OCI-LY1 (cell line): ENCODE measurements around the gene FBXL15.

ENCODE experiments used
- H2AFZ ChIP-seq: fragments of 200-600 bp; sonication (generic), shearing (Covaris generic); 2 replicates; pipeline ENCODE4 v1.6.0; 2014; ENCODE audit warnings: antibody characterized with exemption, mild to moderate bottlenecking, low read length
- H3F3A ChIP-seq: fragments of 200-600 bp; sonication (generic), shearing (Covaris generic); 2 replicates; pipeline ENCODE4 v1.6.0; 2014; ENCODE audit warnings: mild to moderate bottlenecking, antibody characterized with exemption, low read length, moderate library complexity; ENCODE audit not compliant: insufficient read depth
- H3K27ac ChIP-seq: fragments of 200-600 bp; sonication (generic); 2 replicates; pipeline ENCODE4 v1.5.1; 2014; ENCODE audit warnings: low read length, mixed run types, mild to moderate bottlenecking, low read depth; ENCODE audit not compliant: poor library complexity, severe bottlenecking
- H3K27me3 ChIP-seq: fragments of 200-600 bp; sonication (generic); 2 replicates; pipeline ENCODE4 v1.6.0; 2014; ENCODE audit warnings: antibody characterized with exemption, mild to moderate bottlenecking, low read length, moderate library complexity; ENCODE audit not compliant: insufficient read depth
- H3K36me3 ChIP-seq: fragments of 200-600 bp; sonication (generic); 2 replicates; pipeline ENCODE4 v1.6.1; 2014; ENCODE audit warnings: mild to moderate bottlenecking, antibody characterized with exemption, low read length, moderate library complexity, mixed read lengths; ENCODE audit not compliant: insufficient read depth
- H3K4me1 ChIP-seq: fragments of 200-600 bp; sonication (generic); 2 replicates; pipeline ENCODE4 v1.5.1; 2014; ENCODE audit warnings: mild to moderate bottlenecking, low read length, moderate library complexity; ENCODE audit not compliant: insufficient read depth, severe bottlenecking
- H3K4me2 ChIP-seq: fragments of 200-600 bp; sonication (generic), shearing (Covaris generic); 2 replicates; pipeline ENCODE4 v1.6.1; 2014; ENCODE audit warnings: low read length
- H3K4me3 ChIP-seq: fragments of 200-600 bp; sonication (generic); 2 replicates; pipeline ENCODE4 v1.5.1; 2014; ENCODE audit warnings: low read length, low read depth, mild to moderate bottlenecking, mixed read lengths; ENCODE audit not compliant: poor library complexity, severe bottlenecking
- H3K79me2 ChIP-seq: fragments of 200-600 bp; shearing (Covaris generic); 2 replicates; pipeline ENCODE4 v1.6.1; 2016; ENCODE audit warnings: mixed run types, low read length, mixed read lengths; ENCODE audit not compliant: insufficient read depth
- H3K9ac ChIP-seq: fragments of 200-600 bp; sonication (generic), shearing (Covaris generic); 2 replicates; pipeline ENCODE4 v1.6.1; 2014; ENCODE audit warnings: mild to moderate bottlenecking, low read length, mixed read lengths
- H3K9me2 ChIP-seq: fragments of 200-600 bp; sonication (generic), shearing (Covaris generic); 2 replicates; pipeline ENCODE4 v1.6.1; 2014; ENCODE audit warnings: low read depth, mild to moderate bottlenecking, low read length, mixed read lengths
- H3K9me3 ChIP-seq: fragments of 200-600 bp; shearing (Covaris generic); 2 replicates; pipeline ENCODE4 v1.6.1; 2014; ENCODE audit warnings: low read length, mixed read lengths
- H4K20me1 ChIP-seq: fragments of 200-600 bp; sonication (generic), shearing (Covaris generic); 2 replicates; pipeline ENCODE4 v1.6.0; 2016; ENCODE audit warnings: mild to moderate bottlenecking, low read length; ENCODE audit not compliant: insufficient read depth
- EZH2 ChIP-seq: fragments of 200-600 bp; sonication (generic), shearing (Covaris generic); IDR thresholded peaks from 2 replicates; pipeline ENCODE4 v1.8.0; 2017; ENCODE audit warnings: borderline replicate concordance, mixed run types, mild to moderate bottlenecking, antibody characterized with exemption, low read length, moderate library complexity, mixed read lengths
- TF ChIP-seq, protein P1 (sequence below): fragments of 200-600 bp; sonication (generic), shearing (Covaris generic); IDR thresholded peaks from 2 replicates; pipeline ENCODE4 v1.5.1; 2017; ENCODE audit warnings: mild to moderate bottlenecking, antibody characterized with exemption, low read length, moderate library complexity, mixed read lengths

Gene FBXL15

DNA sequence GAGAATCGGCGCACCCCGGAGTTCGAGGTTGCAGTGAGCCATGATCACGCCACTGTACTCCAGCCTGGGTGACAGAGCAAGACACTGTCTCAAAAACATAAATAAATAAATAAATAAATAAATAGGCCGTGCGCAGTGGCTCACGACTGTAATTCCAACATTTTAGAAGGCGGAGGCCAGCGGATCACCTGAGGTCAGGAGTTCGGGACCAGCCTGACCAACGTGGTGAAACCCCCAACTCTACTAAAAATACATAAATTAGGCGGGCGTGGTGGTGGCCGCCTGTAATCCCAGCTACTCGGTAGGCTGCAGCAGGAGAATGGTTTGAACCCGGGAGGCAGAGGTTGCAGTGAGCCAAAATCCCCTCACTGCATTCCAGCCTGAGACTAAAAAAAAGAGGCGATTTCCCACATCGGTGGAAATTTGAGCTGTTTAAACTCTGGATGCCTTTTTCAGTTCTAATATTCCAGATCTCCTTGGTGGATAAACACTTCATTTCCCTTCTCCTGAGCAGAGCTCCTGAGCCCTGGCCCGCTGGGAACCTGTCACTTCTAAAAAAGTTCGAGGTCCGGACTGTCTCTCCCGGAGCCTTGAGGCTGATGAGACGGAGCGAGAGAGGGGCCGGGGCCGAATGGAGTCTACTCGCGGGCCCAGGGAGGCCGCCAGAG, 27.1 kb upstream of the FBXL15 start:
- Histone ChIP-seq H3K36me3 (no peaks in the 10 kb centered on the region), H3K27me3 (no peaks in the 10 kb centered on the region), H3K79me2 (no peaks in the 10 kb centered on the region), H3K9ac (peak overlapping the region; percentile 73), H2AFZ (no peak overlapping the region), H3F3A (no peaks in the 10 kb centered on the region), H3K27ac (peak overlapping the region; percentile 73), H3K4me1 (peaks cover 18% of the 10 kb centered on the region), H3K9me3 (no peaks in the 10 kb centered on the region), H4K20me1 (no peaks in the 10 kb centered on the region), H3K4me3 (peak overlapping the region; percentile 79), H3K4me2 (peak overlapping the region; percentile 79), H3K9me2 (no peaks in the 10 kb centered on the region)
- TF ChIP-seq, protein P1, sequence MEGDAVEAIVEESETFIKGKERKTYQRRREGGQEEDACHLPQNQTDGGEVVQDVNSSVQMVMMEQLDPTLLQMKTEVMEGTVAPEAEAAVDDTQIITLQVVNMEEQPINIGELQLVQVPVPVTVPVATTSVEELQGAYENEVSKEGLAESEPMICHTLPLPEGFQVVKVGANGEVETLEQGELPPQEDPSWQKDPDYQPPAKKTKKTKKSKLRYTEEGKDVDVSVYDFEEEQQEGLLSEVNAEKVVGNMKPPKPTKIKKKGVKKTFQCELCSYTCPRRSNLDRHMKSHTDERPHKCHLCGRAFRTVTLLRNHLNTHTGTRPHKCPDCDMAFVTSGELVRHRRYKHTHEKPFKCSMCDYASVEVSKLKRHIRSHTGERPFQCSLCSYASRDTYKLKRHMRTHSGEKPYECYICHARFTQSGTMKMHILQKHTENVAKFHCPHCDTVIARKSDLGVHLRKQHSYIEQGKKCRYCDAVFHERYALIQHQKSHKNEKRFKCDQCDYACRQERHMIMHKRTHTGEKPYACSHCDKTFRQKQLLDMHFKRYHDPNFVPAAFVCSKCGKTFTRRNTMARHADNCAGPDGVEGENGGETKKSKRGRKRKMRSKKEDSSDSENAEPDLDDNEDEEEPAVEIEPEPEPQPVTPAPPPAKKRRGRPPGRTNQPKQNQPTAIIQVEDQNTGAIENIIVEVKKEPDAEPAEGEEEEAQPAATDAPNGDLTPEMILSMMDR, result peak; percentile 61
- TF ChIP-seq EZH2, result no peak

DNA sequence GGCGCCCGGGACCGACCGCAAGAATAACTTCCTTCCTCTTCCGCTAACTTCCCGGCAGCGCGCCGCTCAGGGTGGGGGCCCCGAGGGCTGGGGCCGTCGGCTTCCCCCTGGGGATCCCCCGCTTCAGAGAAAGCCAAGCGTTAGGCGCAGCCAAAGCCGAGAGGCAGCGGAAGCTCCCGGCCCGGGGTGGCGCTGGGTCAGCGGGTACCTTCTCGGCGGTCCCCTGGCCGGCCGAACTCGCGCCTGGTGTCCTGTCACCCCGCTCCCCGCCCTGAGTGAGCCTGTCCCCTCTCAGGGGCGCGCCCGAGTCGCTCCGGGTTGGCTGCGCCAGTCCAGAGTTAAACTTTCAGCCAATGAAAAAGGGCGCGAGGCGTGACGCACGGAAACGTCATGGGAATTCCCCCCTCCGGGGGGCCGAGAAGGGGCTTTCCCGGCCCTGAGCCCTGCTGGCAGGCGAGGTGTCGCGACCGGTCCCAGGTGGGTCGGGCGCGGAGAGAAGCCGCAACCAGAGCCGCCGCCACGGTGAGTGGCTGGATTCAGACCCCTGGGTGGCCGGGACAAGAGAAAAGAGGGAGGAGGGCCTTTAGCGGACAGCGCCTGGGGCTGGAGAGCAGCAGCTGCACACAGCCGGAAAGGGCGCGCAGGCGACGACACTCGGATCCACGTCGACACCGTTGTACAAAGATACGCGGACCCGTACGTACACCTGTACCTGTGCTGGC, 26.4 kb upstream of the FBXL15 start:
- H3K36me3 ChIP-seq, result no peaks in the 10 kb centered on the region
- H3K79me2 ChIP-seq, result no peaks in the 10 kb centered on the region
- no peaks in the 10 kb centered on the region for H4K20me1 ChIP-seq
- peak overlapping the region; percentile 79 for H3K4me3 ChIP-seq
- H3K9ac ChIP-seq, result peak overlapping the region; percentile 73
- no peaks in the 10 kb centered on the region for H3K9me2 ChIP-seq
- peaks cover 18% of the 10 kb centered on the region for H3K4me1 ChIP-seq
- no peaks in the 10 kb centered on the region for H3K9me3 ChIP-seq
- peak overlapping the region; percentile 79 for H3K4me2 ChIP-seq
- H3K27ac ChIP-seq, result peak overlapping the region; percentile 73
- H2AFZ ChIP-seq, result no peak overlapping the region
- H3F3A ChIP-seq, result no peaks in the 10 kb centered on the region
- TF ChIP-seq, protein P1, result no peak; the same call in 1 of the 2 replicates
- TF ChIP-seq EZH2, result no peak
- no peaks in the 10 kb centered on the region for H3K27me3 ChIP-seq

DNA sequence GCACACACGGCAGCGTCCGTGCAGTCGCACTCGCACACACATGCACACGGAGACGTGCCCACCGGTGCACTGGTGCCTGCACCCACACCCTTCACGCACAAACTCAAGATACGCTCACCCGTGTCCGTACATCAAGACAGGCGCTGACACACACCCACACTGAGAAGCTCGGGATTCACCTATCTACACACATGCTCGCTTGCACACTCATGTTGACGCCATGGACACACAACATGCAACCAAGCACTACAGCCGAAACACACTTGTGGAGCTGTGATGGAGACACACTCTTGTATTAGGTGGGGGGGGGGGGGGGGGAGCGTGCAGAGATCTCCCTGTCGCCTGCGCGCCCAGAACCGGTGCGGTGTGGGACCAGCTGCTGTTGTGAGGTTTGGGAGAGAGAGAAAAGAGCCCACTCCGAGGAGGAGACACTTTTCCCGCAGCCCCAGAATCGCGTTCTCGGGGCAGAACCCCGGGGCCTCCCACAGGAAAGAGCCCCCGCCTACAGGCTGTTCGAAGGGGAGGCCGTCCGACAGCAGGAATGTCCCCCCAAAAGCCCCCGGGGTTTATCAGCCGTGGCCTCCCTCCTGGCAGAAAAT, 25.7 kb upstream of the FBXL15 start:
- Histone ChIP-seq H3K4me2 (peak overlapping the region; percentile 79), H3F3A (no peaks in the 10 kb centered on the region), H3K27me3 (no peaks in the 10 kb centered on the region), H3K27ac (peak overlapping the region; percentile 73), H3K79me2 (no peaks in the 10 kb centered on the region), H3K4me1 (peaks cover 22% of the 10 kb centered on the region), H3K9me3 (no peaks in the 10 kb centered on the region), H2AFZ (no peak overlapping the region), H3K4me3 (peak overlapping the region; percentile 79), H4K20me1 (no peaks in the 10 kb centered on the region), H3K9ac (peak overlapping the region; percentile 73), H3K36me3 (no peaks in the 10 kb centered on the region), H3K9me2 (no peaks in the 10 kb centered on the region)
- TF ChIP-seq, protein P1, result no peak
- no peak for TF ChIP-seq EZH2
